B cell (primary cell): Measurements from ENCODE around the gene RNF25.

ENCODE experiments used
- CTCF ChIP-seq: fragments of 200-600 bp; IDR thresholded peaks from one replicate; pipeline ENCODE4 v1.8.0; 2022; ENCODE audit warnings: antibody characterized with exemption, mild to moderate bottlenecking
- EZH2 ChIP-seq: IDR thresholded peaks from 2 replicates; pipeline ENCODE4 v1.6.1; 2012; ENCODE audit warnings: borderline replicate concordance, low read depth, mild to moderate bottlenecking, moderate library complexity, low read length; ENCODE audit not compliant: insufficient read depth, poor library complexity, severe bottlenecking

- no peak for TF ChIP-seq EZH2
- TF ChIP-seq CTCF, result no peak
These were observed 38.5 kb upstream of the RNF25 start for GRCh38 chr2:218710334-218710686.
